NCI-H2227 (cell line): ENCODE data around the gene ATP2C2.
"Not testable (repeated sequence)": the region's sequence is repeated elsewhere in the genome, so short reads cannot be mapped to it uniquely, and the experiment has no call there.

Source experiments
- DNase-seq: peaks from one replicate; lab custom pipeline; 2025; ENCODE audit not compliant: unreplicated experiment; lab: John Stamatoyannopoulos, UW

The ATP2C2 gene, protein sequence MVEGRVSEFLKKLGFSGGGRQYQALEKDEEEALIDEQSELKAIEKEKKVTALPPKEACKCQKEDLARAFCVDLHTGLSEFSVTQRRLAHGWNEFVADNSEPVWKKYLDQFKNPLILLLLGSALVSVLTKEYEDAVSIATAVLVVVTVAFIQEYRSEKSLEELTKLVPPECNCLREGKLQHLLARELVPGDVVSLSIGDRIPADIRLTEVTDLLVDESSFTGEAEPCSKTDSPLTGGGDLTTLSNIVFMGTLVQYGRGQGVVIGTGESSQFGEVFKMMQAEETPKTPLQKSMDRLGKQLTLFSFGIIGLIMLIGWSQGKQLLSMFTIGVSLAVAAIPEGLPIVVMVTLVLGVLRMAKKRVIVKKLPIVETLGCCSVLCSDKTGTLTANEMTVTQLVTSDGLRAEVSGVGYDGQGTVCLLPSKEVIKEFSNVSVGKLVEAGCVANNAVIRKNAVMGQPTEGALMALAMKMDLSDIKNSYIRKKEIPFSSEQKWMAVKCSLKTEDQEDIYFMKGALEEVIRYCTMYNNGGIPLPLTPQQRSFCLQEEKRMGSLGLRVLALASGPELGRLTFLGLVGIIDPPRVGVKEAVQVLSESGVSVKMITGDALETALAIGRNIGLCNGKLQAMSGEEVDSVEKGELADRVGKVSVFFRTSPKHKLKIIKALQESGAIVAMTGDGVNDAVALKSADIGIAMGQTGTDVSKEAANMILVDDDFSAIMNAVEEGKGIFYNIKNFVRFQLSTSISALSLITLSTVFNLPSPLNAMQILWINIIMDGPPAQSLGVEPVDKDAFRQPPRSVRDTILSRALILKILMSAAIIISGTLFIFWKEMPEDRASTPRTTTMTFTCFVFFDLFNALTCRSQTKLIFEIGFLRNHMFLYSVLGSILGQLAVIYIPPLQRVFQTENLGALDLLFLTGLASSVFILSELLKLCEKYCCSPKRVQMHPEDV

GRCh38 chr16:84368308-84368996, at the start of gene ATP2C2:
Gene ATP2C2 (plus strand): TSS chr16:84368538. CDS start chr16:84368616, 78 bp downstream.
- DNase-seq, result peak; percentile 11

- DNase-seq, result no peak
These were observed 49.1 kb upstream of the ATP2C2 start for GRCh38 chr16:84319146-84319760.

DNA sequence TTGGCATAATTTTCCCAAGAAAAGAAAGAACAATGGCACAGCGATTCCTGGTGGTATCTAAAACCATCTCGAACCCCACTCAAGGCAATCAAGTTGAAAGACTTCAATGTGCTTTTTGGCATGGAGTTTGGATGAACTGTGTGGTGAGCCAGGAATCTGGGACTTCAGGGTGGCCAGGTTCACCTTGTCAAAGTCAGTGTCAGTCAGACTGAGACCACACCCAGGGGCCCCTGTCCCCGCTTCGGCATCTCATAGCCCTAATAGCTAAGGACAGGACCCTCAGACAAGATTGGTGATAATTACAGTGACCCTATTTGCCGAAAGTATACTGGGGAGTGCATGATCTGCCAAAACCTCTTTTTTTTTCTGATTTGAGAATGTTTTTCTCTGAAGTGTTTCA, 47.8 kb upstream of the ATP2C2 start:
- DNase-seq, result no peak

DNA sequence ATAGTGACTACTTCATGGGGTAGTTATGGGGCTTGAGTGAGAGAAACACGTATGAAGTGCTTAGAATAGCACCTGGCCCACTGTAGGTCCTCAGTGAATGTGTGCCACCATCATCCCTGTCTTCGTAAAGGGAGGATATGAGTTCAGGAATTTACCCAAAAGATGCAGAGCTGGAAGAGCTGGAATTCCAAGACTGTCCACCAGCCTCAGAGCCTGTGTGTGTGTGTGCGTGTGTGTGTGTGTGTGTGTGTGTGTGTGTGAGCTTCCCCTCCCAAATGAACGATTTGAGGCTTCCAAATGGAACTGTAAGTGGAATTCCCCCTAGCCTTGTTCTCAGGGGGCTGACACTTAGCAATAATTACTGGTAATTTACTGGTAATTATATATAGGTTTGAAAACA, 46.4 kb upstream of the ATP2C2 start:
- DNase-seq, result no peak

DNA sequence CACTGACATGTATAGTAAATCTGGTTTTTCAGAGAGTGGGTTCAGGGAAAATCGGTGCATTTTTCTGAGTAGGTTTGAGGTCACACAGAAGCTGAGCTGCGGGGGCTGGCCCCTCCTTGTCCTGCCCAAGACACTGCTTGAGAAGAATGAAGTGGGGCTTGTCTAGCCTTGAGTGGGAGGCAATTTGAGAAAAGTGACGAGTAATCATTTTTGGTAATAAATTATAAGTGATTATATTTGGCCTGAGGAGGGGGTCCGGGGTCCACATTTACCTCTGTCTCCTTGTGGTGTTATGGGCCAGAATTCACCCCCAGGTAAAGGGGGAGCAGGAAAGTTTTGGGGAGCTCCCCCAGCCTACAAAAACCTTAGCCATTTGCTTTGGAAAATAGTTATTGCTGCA, 45.6 kb upstream of the ATP2C2 start:
- no peak for DNase-seq

DNA sequence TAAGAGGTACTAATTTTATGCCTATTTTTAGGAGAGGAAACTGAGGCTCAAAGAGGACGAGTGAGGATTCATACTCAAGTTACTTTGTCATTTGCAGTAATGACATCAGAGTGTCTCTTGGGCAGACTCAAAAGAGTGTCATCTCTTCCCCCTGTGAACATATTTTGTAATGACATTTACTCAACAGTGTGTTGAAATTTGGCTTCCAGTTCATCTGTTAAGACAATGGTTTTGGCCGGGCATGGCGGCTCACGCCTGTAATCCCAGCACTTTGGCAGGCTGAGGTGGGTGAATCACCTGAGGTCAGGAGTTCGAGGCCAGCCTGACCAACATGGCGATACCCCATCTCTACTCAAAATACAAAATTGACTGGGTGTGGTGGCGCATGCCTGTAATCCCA, 44.7 kb upstream of the ATP2C2 start:
- no peak for DNase-seq

GRCh38 chr16:84324434-84325262, 43.7 kb upstream of the ATP2C2 start:
- DNase-seq, result no peak

GRCh38 chr16:84326545-84326944, 41.8 kb upstream of the ATP2C2 start:
- DNase-seq, result no peak

DNA sequence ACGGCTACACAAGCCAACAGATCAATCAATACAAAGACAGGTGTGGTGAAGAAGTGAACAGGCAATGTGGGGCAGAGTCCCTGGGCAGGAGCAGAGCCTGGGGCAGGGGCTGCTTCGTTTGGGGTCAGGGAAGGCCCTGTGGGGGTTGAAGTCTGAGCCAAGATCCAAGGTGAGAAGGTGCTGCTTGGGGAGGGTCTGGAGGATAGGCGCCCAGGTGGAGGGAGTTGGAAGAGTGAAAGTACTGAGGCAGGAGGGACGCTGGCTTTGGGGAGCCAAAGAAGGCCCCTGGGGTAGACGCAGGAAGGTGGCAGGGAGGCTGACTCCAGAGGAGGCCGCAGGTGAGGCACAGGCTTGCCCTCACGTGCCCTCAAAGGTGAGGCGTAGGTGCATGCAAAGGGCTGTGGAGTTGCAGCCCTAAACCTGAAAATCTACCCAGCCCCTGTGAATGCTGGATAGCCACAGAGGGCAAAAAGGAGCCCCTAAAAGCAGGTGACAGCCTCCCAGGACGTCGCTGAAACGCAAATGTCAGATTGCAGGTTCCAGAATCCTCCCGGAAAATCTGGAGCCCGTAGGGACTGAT, 40.3 kb upstream of the ATP2C2 start:
- DNase-seq, result no peak

GRCh38 chr16:84329016-84329415, 39.3 kb upstream of the ATP2C2 start:
- DNase-seq, result no peak

- DNase-seq, result no peak
These were observed 38.3 kb upstream of the ATP2C2 start for GRCh38 chr16:84329843-84330684.

- no peak for DNase-seq
These were observed 37.7 kb upstream of the ATP2C2 start for GRCh38 chr16:84330685-84331050.

DNA sequence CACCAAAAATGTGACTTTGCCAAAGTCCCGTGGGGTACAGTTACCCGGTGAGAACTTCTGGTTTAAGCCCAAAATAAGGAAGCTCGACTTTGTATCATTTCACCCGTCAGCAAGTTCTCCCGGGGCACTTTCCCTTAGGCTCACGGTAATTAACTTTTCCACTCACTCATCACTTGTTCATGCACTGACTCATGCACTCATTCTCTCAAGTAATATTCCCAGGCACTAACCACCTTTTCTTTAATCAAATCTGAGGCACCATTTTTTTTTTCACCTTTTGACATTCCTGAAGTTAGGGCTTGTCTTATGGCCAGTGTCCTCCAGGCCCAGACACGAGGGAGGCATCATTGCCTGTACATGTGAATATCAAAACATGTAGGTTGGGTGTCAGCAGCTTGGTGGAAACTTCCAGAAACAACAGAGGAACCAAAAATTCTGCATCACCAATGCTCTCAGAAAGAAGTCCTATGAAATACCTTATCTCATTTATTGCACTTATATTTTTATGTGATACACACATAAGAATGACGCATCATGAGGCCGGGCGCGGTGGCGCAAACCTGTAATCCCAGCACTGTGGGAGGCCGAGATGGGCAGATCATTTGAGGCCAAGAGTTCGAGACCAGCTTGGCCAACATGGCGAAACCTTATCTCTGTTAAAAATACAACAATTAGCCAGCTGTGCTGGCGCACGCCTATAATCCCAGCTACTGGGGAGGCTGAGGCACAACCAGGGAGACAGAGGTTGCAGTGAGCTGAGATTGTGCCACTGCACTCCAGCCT, 36.1 kb upstream of the ATP2C2 start:
- DNase-seq, result no peak

DNA sequence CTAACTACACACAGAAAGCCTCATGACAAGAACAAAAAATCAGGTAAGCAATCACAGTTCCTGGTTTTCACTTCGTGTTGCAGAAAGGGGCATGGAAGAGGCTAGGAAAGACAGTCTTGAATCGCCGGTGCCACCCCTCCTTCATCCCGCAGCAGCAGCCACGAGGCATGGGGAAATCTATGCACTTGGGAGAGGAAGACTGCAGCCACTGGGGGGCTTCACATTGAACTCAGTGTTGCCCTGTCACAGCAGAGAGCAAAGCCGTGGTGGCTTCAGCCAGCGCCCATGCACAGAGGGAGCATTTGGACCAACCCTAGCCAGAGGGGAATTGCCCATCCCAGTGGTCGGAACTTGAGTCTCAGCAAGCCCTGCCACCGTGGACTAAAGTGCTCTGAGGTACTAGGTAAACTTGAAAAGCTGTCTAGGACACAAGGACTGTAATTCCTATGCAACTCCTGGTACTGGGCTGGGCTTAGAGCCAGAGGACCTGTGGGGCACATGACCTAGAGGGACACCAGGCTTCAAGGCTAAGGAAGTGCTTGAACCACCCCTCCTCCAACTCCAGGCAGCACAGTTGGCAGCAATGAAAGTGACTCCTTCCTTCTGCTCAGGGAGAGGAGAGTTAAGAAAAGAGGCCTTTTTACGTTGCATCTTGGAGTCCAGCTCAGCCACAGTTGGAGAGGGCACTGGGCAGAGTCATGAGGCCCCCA, 35.2 kb upstream of the ATP2C2 start:
- DNase-seq, result no peak

- no peak for DNase-seq
These were observed 34.3 kb upstream of the ATP2C2 start for GRCh38 chr16:84334058-84334457.

DNA sequence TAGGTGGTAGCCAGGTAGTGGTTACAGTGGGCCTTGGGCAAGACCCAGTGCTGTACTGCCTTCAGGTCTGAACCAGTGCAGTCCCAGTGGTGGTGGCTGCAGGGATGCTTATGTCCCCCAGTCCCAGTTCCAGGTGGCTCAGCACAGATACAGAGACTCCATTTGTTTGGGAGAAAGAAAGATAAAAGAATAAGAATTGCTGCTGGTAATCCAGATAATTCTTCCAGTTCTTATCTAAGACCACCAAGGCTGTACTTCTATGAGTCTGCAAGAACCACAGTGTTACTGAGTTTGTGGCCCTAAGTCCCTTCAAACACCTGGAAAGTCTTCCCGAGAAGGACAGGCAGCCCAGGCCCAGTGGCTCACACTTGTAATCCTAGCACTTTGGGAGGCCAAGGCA, 33.9 kb upstream of the ATP2C2 start:
- DNase-seq, result no peak

GRCh38 chr16:84337236-84337635, 31.1 kb upstream of the ATP2C2 start:
- not testable (repeated sequence) for DNase-seq
